BLaER1 treated with 17β-estradiol and CSF1 and Interleukin-3, amounts not matched to agents 10 nM and 100 nM (cell line): ENCODE results near the gene EIF2AK2.
"Not testable (repeated sequence)": the region's sequence is repeated elsewhere in the genome, so short reads cannot be mapped to it uniquely, and the experiment has no call there.

Experiments
- H3K27ac ChIP-seq, 11 experiments: shearing (Covaris generic); formaldehyde crosslinking; 2 replicates each; pipeline ENCODE4 v1.8.1; 2022
- H3K27me3 ChIP-seq, 11 experiments: shearing (Covaris generic); formaldehyde crosslinking; 2 replicates each; pipeline ENCODE4 v1.8.1; 2022
- H3K36me3 ChIP-seq, 11 experiments: shearing (Covaris generic); formaldehyde crosslinking; 2 replicates each; pipeline ENCODE4 v1.8.1; 2022
- H3K4me1 ChIP-seq, 10 experiments: shearing (Covaris generic); formaldehyde crosslinking; 2 replicates each; pipeline ENCODE4 v1.8.1; 2022
- H3K4me2 ChIP-seq, 11 experiments: shearing (Covaris generic); formaldehyde crosslinking; 2 replicates each; pipeline ENCODE4 v1.8.1; 2022
- H3K4me3 ChIP-seq, 10 experiments: shearing (Covaris generic); formaldehyde crosslinking; 2 replicates each; pipeline ENCODE4 v1.8.1; 2022
- H3K9ac ChIP-seq, 11 experiments: shearing (Covaris generic); formaldehyde crosslinking; 2 replicates each; pipeline ENCODE4 v1.8.1; 2022
- H3K9me3 ChIP-seq, 11 experiments: shearing (Covaris generic); formaldehyde crosslinking; replicated peaks in 1 of 11; 2 replicates each; pipeline ENCODE4 v1.8.1; 2022
- H4K20me1 ChIP-seq, 11 experiments: shearing (Covaris generic); formaldehyde crosslinking; 2 replicates each; pipeline ENCODE4 v1.8.1; 2022
- Cebpa-rat ChIP-seq, 11 experiments: shearing (Covaris generic); IDR thresholded peaks; 2 replicates each; pipeline ENCODE4 v1.8.1; 2022

Gene EIF2AK2

GRCh38 chr2:37196320-37197195, 39.8 kb upstream of the EIF2AK2 start, which contains the start of gene CEBPZOS:
TSS of gene CEBPZOS (plus strand) at chr2:37196496. CDS start at chr2:37199705, 3,209 bp downstream.
- Histone ChIP-seq H4K20me1 (peaks cover 0 to 9% (median 0%) of the 10 kb centered on the region in 11 experiments; a peak in 6 of 22 replicates), H3K4me3 (peak within 1 kb of the TSS; percentile 65 to 91 (median 76)), H3K27me3 (no peaks in the 10 kb centered on the region), H3K36me3 (peaks cover 20 to 30% (median 24%) of the 10 kb centered on the region in 11 experiments), H3K9ac (peak within 1 kb of the TSS; percentile 83 to 93 (median 90)), H3K4me1 (peaks cover 21 to 36% (median 26%) of the 10 kb centered on the region in 10 experiments), H3K27ac (peak within 1 kb of the TSS; percentile 73 to 95 (median 92)), H3K9me3 (peaks cover 0 to 30% (median 9%) of the 10 kb centered on the region in 11 experiments; a peak in 18 of 22 replicates), H3K4me2 (peak within 1 kb of the TSS; percentile 81 to 94 (median 88))
- no peak for TF ChIP-seq Cebpa-rat (IDR thresholded peaks at IDR 0.05)

GRCh38 chr2:37195862-37196319, 39.1 kb upstream of the EIF2AK2 start:
- Histone ChIP-seq H3K36me3 (peaks cover 13 to 24% (median 17%) of the 10 kb centered on the region in 11 experiments), H3K4me2 (peak overlapping the region; percentile 81 to 94 (median 88)), H3K27ac (peak overlapping the region in 10 of 11 experiments; percentile 87 to 95 (median 92); a peak in 16 of 22 replicates), H3K9ac (peak overlapping the region in 5 of 11 experiments; percentile 88 to 92 (median 90); a peak in 6 of 22 replicates), H3K4me1 (peaks cover 19 to 36% (median 23%) of the 10 kb centered on the region in 10 experiments), H3K4me3 (peak overlapping the region; percentile 65 to 91 (median 76)), H3K9me3 (peaks cover 0 to 30% (median 9%) of the 10 kb centered on the region in 11 experiments; a peak in 18 of 22 replicates)
- H3K27me3 ChIP-seq, H4K20me1 ChIP-seq: not testable (repeated sequence)

GRCh38 chr2:37192551-37192950, 35.8 kb upstream of the EIF2AK2 start:
- no peak overlapping the region for H3K4me3 ChIP-seq
- no peak overlapping the region for H3K27ac ChIP-seq
- H3K27me3 ChIP-seq, result no peaks in the 10 kb centered on the region

GRCh38 chr2:37191747-37192146, 35.0 kb upstream of the EIF2AK2 start:
- no peak for TF ChIP-seq Cebpa-rat (IDR thresholded peaks at IDR 0.05)
- no peaks in the 10 kb centered on the region for H4K20me1 ChIP-seq
- no peak overlapping the region for H3K4me2 ChIP-seq
- no peaks in the 10 kb centered on the region for H3K36me3 ChIP-seq
- no peak overlapping the region for H3K9ac ChIP-seq
- no peak overlapping the region for H3K4me3 ChIP-seq
- H3K4me1 ChIP-seq, result no peaks in the 10 kb centered on the region
- H3K27ac ChIP-seq, result no peak overlapping the region
- H3K27me3 ChIP-seq, result no peaks in the 10 kb centered on the region
- H3K9me3 ChIP-seq, result peaks cover 0 to 14% (median 9%) of the 10 kb centered on the region in 11 experiments; a peak in 18 of 22 replicates

More at GRCh38 chr2:37192551-37192950, 35.8 kb upstream of the EIF2AK2 start:
- TF ChIP-seq Cebpa-rat (IDR thresholded peaks at IDR 0.05), result no peak
- Histone ChIP-seq H3K9me3 (peaks cover 0 to 14% (median 9%) of the 10 kb centered on the region in 11 experiments; a peak in 18 of 22 replicates), H3K4me2 (no peak overlapping the region), H3K36me3 (no peaks in the 10 kb centered on the region), H3K9ac (no peak overlapping the region), H4K20me1 (no peaks in the 10 kb centered on the region), H3K4me1 (peaks cover 4 to 7% (median 6%) of the 10 kb centered on the region in 10 experiments)

GRCh38 chr2:37191253-37191652, 34.5 kb upstream of the EIF2AK2 start:
- Histone ChIP-seq H3K9ac (no peak overlapping the region), H3K36me3 (no peaks in the 10 kb centered on the region), H3K4me2 (no peak overlapping the region), H3K9me3 (peaks cover 0 to 14% (median 9%) of the 10 kb centered on the region in 11 experiments; a peak in 18 of 22 replicates), H3K27ac (no peak overlapping the region), H3K4me3 (no peak overlapping the region), H4K20me1 (no peaks in the 10 kb centered on the region), H3K4me1 (no peaks in the 10 kb centered on the region), H3K27me3 (no peaks in the 10 kb centered on the region)
- TF ChIP-seq Cebpa-rat (IDR thresholded peaks at IDR 0.05), result no peak

GRCh38 chr2:37190290-37190689, 33.5 kb upstream of the EIF2AK2 start:
- H3K4me3 ChIP-seq, result no peak overlapping the region
- no peak for TF ChIP-seq Cebpa-rat (IDR thresholded peaks at IDR 0.05)
- H3K27ac ChIP-seq, result no peak overlapping the region
- no peak overlapping the region for H3K9ac ChIP-seq
- H4K20me1 ChIP-seq, result no peaks in the 10 kb centered on the region
- H3K27me3 ChIP-seq, result no peaks in the 10 kb centered on the region
- H3K36me3 ChIP-seq, result no peaks in the 10 kb centered on the region
- H3K4me1 ChIP-seq, result no peaks in the 10 kb centered on the region
- H3K9me3 ChIP-seq, result peaks cover 0 to 5% (median under 1%) of the 10 kb centered on the region in 11 experiments; a peak in 6 of 22 replicates
- no peak overlapping the region for H3K4me2 ChIP-seq

- no peak overlapping the region for H3K4me2 ChIP-seq
- no peaks in the 10 kb centered on the region for H3K36me3 ChIP-seq
- H3K9ac ChIP-seq, result no peak overlapping the region
- no peaks in the 10 kb centered on the region for H4K20me1 ChIP-seq
- H3K4me3 ChIP-seq, result no peak overlapping the region
- H3K27me3 ChIP-seq, result no peaks in the 10 kb centered on the region
- no peak for TF ChIP-seq Cebpa-rat (IDR thresholded peaks at IDR 0.05)
- H3K4me1 ChIP-seq, result no peaks in the 10 kb centered on the region
- H3K9me3 ChIP-seq, result no peaks in the 10 kb centered on the region
- H3K27ac ChIP-seq, result no peak overlapping the region
These were observed 32.8 kb upstream of the EIF2AK2 start for GRCh38 chr2:37189452-37190153.

GRCh38 chr2:37188570-37188969, 31.8 kb upstream of the EIF2AK2 start, which contains the start of gene SULT6B1:
TSS of gene SULT6B1 (minus strand) at chr2:37188670. CDS start at chr2:37188640, 30 bp downstream.
- H4K20me1 ChIP-seq, result no peaks in the 10 kb centered on the region
- no peak within 1 kb of the TSS for H3K4me3 ChIP-seq
- no peak within 1 kb of the TSS for H3K9ac ChIP-seq
- no peaks in the 10 kb centered on the region for H3K9me3 ChIP-seq
- no peaks in the 10 kb centered on the region for H3K36me3 ChIP-seq
- no peaks in the 10 kb centered on the region for H3K27me3 ChIP-seq
- no peak for TF ChIP-seq Cebpa-rat (IDR thresholded peaks at IDR 0.05)
- H3K4me1 ChIP-seq, result no peaks in the 10 kb centered on the region
- H3K4me2 ChIP-seq, result no peak within 1 kb of the TSS
- no peak within 1 kb of the TSS for H3K27ac ChIP-seq
